Measurements from ENCODE around the gene ZNF607.

Gene ZNF607

DNA sequence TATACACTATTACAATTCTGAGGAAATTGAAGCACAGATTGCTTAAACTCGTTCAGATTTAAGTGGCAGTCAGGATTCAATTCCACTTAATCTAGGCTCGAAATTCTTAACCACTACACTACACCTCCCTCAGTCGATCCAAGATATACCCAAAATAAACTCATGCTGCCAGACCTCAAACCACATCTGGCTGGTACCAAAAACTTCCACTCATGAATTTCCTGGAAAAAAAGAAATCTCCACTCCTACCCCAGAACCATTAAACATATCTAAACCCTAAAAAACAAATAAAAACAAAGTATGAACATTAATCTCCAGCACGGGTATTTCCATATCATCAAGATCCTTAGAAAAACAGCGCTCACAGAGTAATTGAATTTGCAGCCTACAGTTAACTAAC is 65.4 kb downstream of the ZNF607 start:
- no peak for DNase-seq (ENCODE audit: low read depth in 2 of 3, low spot score in 2 of 3)

All from activated CD8-positive, alpha-beta memory T cell treated with anti-CD3 and anti-CD28 coated beads for 48 hours (primary cell).